ENCODE data around the gene SHANK1. TPM values are rescaled to one million over a fixed set of nuclear protein-coding genes. Genes with fewer than 3 reads are reported as not detected.
A peak's percentile ranks its signal among the peaks of the same experiment; 100 is the strongest.

The SHANK1 gene
- total RNA-seq, 1 donor from 2014 or later, result 2.3 TPM

GRCh38 chr19:50693064-50693975 lies 26.3 kb downstream of the SHANK1 start:
- Histone ChIP-seq H3K79me2 (ENCODE audit: low read depth) (no peaks in the 10 kb centered on the region), H3K9me3 (ENCODE audit: low read depth) (no peaks in the 10 kb centered on the region), H3K27ac (no peak overlapping the region), H2AFZ (replicated peaks) (no peak overlapping the region), H3K27me3 (peaks cover 100% of the 10 kb centered on the region), H3K36me3 (no peaks in the 10 kb centered on the region), H3K9ac (no peak overlapping the region), H3K4me2 (peak overlapping the region; percentile 52), H3F3A (ENCODE audit: low read depth) (no peaks in the 10 kb centered on the region), H4K20me1 (ENCODE audit: low read depth) (peaks cover 32% of the 10 kb centered on the region), H3K4me1 (peaks cover 4% of the 10 kb centered on the region), H3K4me3 (no peak overlapping the region)
- peak; percentile 39 for DNase-seq (ENCODE audit: low spot score)
- Mint-ChIP-seq H3K9me3 (no peaks in the 10 kb centered on the region), H3K36me3 (peaks cover 6% of the 10 kb centered on the region), H3K4me1 (peaks cover 14% of the 10 kb centered on the region), H3K4me3 (peak overlapping the region; percentile 80), H3K27me3 (ENCODE audit: insufficient read depth, low read depth) (peaks cover 35% of the 10 kb centered on the region), H3K27ac (no peak overlapping the region)
- peak; percentile 27 for TF ChIP-seq EZH2 (IDR thresholded peaks at IDR 0.05)
- TF ChIP-seq CTCF (IDR thresholded peaks at IDR 0.05), result no peak

- H3K27me3 Mint-ChIP-seq (ENCODE audit: insufficient read depth, low read depth), result peaks cover 30% of the 10 kb centered on the region
These were observed 29.2 kb downstream of the SHANK1 start for GRCh38 chr19:50690439-50690838.

GRCh38 chr19:50688766-50689165 lies 30.8 kb downstream of the SHANK1 start:
- H3K4me1 Mint-ChIP-seq, result peaks cover 8% of the 10 kb centered on the region
- peaks cover 100% of the 10 kb centered on the region for H3K27me3 ChIP-seq
- no peaks in the 10 kb centered on the region for H3K9me3 ChIP-seq (ENCODE audit: low read depth)
- H3K9me3 Mint-ChIP-seq, result no peaks in the 10 kb centered on the region
- H4K20me1 ChIP-seq (ENCODE audit: low read depth), result peaks cover 13% of the 10 kb centered on the region
- DNase-seq (ENCODE audit: low spot score), result no peak
- peaks cover 22% of the 10 kb centered on the region for H3K27me3 Mint-ChIP-seq (ENCODE audit: insufficient read depth, low read depth)
- H3K36me3 Mint-ChIP-seq, result peaks cover 20% of the 10 kb centered on the region
- no peak overlapping the region for H3K4me2 ChIP-seq
- no peak overlapping the region for H3K27ac ChIP-seq
- H3K27ac Mint-ChIP-seq, result no peak overlapping the region
- no peak overlapping the region for H3K4me3 Mint-ChIP-seq
- H2AFZ ChIP-seq (replicated peaks), result no peak overlapping the region
- H3K36me3 ChIP-seq, result no peaks in the 10 kb centered on the region
- H3K4me1 ChIP-seq, result no peaks in the 10 kb centered on the region
- no peak overlapping the region for H3K9ac ChIP-seq
- H3K4me3 ChIP-seq, result no peak overlapping the region
- no peaks in the 10 kb centered on the region for H3K79me2 ChIP-seq (ENCODE audit: low read depth)
- H3F3A ChIP-seq (ENCODE audit: low read depth), result no peaks in the 10 kb centered on the region
- TF ChIP-seq EZH2phosphoT487 (IDR thresholded peaks at IDR 0.05), result no peak
- no peak for TF ChIP-seq EZH2 (IDR thresholded peaks at IDR 0.05)
- no peak for TF ChIP-seq CTCF (IDR thresholded peaks at IDR 0.05)

More at GRCh38 chr19:50690439-50690838, 29.2 kb downstream of the SHANK1 start:
- H3K36me3 ChIP-seq, result no peaks in the 10 kb centered on the region
- H4K20me1 ChIP-seq (ENCODE audit: low read depth), result peaks cover 23% of the 10 kb centered on the region
- no peak for TF ChIP-seq EZH2 (IDR thresholded peaks at IDR 0.05)
- TF ChIP-seq CTCF (IDR thresholded peaks at IDR 0.05), result no peak
- no peak for TF ChIP-seq EZH2phosphoT487 (IDR thresholded peaks at IDR 0.05)
- H3K79me2 ChIP-seq (ENCODE audit: low read depth), result no peaks in the 10 kb centered on the region
- peaks cover 12% of the 10 kb centered on the region for H3K4me1 Mint-ChIP-seq
- no peak overlapping the region for H3K4me3 Mint-ChIP-seq
- H2AFZ ChIP-seq (replicated peaks), result no peak overlapping the region
- H3K9ac ChIP-seq, result no peak overlapping the region
- peaks cover 14% of the 10 kb centered on the region for H3K36me3 Mint-ChIP-seq
- DNase-seq (ENCODE audit: low spot score), result no peak
- H3K4me2 ChIP-seq, result no peak overlapping the region
- no peaks in the 10 kb centered on the region for H3F3A ChIP-seq (ENCODE audit: low read depth)
- H3K4me1 ChIP-seq, result peaks cover 1% of the 10 kb centered on the region
- H3K27me3 ChIP-seq, result peaks cover 100% of the 10 kb centered on the region
- no peaks in the 10 kb centered on the region for H3K9me3 Mint-ChIP-seq
- H3K9me3 ChIP-seq (ENCODE audit: low read depth), result no peaks in the 10 kb centered on the region
- no peak overlapping the region for H3K27ac Mint-ChIP-seq
- H3K4me3 ChIP-seq, result no peak overlapping the region
- H3K27ac ChIP-seq, result no peak overlapping the region
